Measurements from ENCODE around the gene SLC25A51.

DNA sequence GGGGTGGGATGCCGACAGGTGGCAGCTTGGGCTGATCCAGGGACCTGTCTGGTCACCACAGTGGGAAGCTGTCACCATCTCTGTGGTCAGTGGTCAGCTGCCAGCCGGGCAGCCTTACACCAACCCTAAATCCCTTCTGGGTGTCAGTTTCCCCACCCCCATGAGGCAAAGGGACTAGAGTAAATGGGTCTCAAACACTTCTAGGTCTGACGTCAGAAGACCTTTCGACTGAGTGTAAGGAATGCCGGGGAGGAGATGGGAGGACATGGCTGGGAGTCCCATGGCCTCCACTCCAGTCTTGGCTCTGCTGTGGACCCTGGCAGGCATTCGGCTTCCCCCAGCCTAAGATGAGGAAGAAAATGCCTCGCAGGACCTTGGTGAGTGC is 40.3 kb upstream of the SLC25A51 start:
- TF ChIP-seq, protein P1, sequence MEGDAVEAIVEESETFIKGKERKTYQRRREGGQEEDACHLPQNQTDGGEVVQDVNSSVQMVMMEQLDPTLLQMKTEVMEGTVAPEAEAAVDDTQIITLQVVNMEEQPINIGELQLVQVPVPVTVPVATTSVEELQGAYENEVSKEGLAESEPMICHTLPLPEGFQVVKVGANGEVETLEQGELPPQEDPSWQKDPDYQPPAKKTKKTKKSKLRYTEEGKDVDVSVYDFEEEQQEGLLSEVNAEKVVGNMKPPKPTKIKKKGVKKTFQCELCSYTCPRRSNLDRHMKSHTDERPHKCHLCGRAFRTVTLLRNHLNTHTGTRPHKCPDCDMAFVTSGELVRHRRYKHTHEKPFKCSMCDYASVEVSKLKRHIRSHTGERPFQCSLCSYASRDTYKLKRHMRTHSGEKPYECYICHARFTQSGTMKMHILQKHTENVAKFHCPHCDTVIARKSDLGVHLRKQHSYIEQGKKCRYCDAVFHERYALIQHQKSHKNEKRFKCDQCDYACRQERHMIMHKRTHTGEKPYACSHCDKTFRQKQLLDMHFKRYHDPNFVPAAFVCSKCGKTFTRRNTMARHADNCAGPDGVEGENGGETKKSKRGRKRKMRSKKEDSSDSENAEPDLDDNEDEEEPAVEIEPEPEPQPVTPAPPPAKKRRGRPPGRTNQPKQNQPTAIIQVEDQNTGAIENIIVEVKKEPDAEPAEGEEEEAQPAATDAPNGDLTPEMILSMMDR (IDR thresholded peaks at IDR 0.05), result no peak
- no peak for TF ChIP-seq POLR2A (IDR thresholded peaks at IDR 0.05)

Measured in heart left ventricle (tissue), 13 donors.